HEK293 (cell line): Measurements from ENCODE around the gene KLC4.

ENCODE experiments used
- CTCF ChIA-PET: fragments of 350-600 bp; formaldehyde crosslinking; extraction: SDS; loops from one replicate; lab custom pipeline; 2021; ENCODE audit warnings: antibody characterized with exemption; lab: Yijun Ruan, JAX
- POLR2A ChIA-PET: fragments of 300-600 bp; formaldehyde crosslinking; extraction: SDS; loops from one replicate; lab custom pipeline; 2020; ENCODE audit warnings: antibody characterized with exemption, inconsistent platforms; lab: Yijun Ruan, JAX
- H3K27ac ChIP-seq: fragments of 200-500 bp; sonication (Bioruptor generic); 2 replicates; pipeline ENCODE4 v1.5.1; 2014; ENCODE audit warnings: low read depth, low read length, control low read depth, inconsistent platforms; ENCODE audit errors: extremely low read depth
- H3K36me3 ChIP-seq, 2 experiments: fragments of 200-500 bp in 1 of 2; sonication (Bioruptor generic) in 1 of 2; 1 replicate in 1 of 2; 2 replicates in 1 of 2; pipeline ENCODE4 v1.5.1; 2014 to 2017; ENCODE audit warnings: inconsistent platforms in 2 of 2, low read length in 2 of 2; ENCODE audit not compliant: control insufficient read depth in 2 of 2, insufficient read depth in 1 of 2
- H3K4me1 ChIP-seq: fragments of 200-500 bp; sonication (Bioruptor generic); 2 replicates; pipeline ENCODE4 v1.5.1; 2014; ENCODE audit warnings: mild to moderate bottlenecking, low read length, inconsistent platforms; ENCODE audit not compliant: control insufficient read depth, insufficient read depth
- H3K4me3 ChIP-seq: 2 replicates; pipeline ENCODE4 v1.5.1; 2011; ENCODE audit warnings: low read depth, mild to moderate bottlenecking, control low read depth, low read length, moderate library complexity
- H3K9me3 ChIP-seq: fragments of 200-500 bp; sonication (Bioruptor generic); 2 replicates; pipeline ENCODE4 v1.5.1; 2014; ENCODE audit warnings: low read depth, low read length, inconsistent platforms; ENCODE audit not compliant: control insufficient read depth, insufficient read depth
- EGR2 ChIP-seq: fragments of 450-650 bp; formaldehyde crosslinking; IDR thresholded peaks from 2 replicates; pipeline ENCODE4 v1.5.1; 2016; ENCODE audit warnings: low read depth, missing biosample characterization, missing genetic modification characterization
- GLI4 ChIP-seq: fragments of 450-650 bp; formaldehyde crosslinking; IDR thresholded peaks from 2 replicates; pipeline ENCODE4 v1.5.1; 2016; ENCODE audit warnings: missing biosample characterization, missing genetic modification characterization
- GLIS2 ChIP-seq: fragments of 450-650 bp; formaldehyde crosslinking; IDR thresholded peaks from 2 replicates; pipeline ENCODE4 v1.5.1; 2016; ENCODE audit warnings: missing biosample characterization, missing genetic modification characterization
- KLF16 ChIP-seq: fragments of 450-650 bp; formaldehyde crosslinking; IDR thresholded peaks from 2 replicates; pipeline ENCODE4 v1.5.1; 2017; ENCODE audit warnings: missing biosample characterization, missing genetic modification characterization
- SP2 ChIP-seq: fragments of 450-650 bp; formaldehyde crosslinking; IDR thresholded peaks from 2 replicates; pipeline ENCODE4 v1.5.1; 2016; ENCODE audit warnings: missing biosample characterization, missing genetic modification characterization
- SP7 ChIP-seq: fragments of 450-650 bp; formaldehyde crosslinking; IDR thresholded peaks from 2 replicates; pipeline ENCODE4 v1.5.1; 2016; ENCODE audit warnings: missing biosample characterization, missing genetic modification characterization
- TRIM28 ChIP-seq: IDR thresholded peaks from 2 replicates; pipeline ENCODE4 v1.6.1; 2011; ENCODE audit warnings: low read length, control low read depth, borderline replicate concordance
- TSHZ1 ChIP-seq: fragments of 450-650 bp; formaldehyde crosslinking; IDR thresholded peaks from 2 replicates; pipeline ENCODE4 v1.5.1; 2016; ENCODE audit warnings: missing biosample characterization, missing genetic modification characterization, borderline replicate concordance
- ZBTB17 ChIP-seq: fragments of 450-650 bp; formaldehyde crosslinking; IDR thresholded peaks from 2 replicates; pipeline ENCODE4 v1.5.1; 2016; ENCODE audit warnings: missing biosample characterization, missing genetic modification characterization
- ZBTB20 ChIP-seq: fragments of 450-650 bp; formaldehyde crosslinking; IDR thresholded peaks from 2 replicates; pipeline ENCODE4 v1.5.1; 2016; ENCODE audit warnings: missing biosample characterization, missing genetic modification characterization
- ZBTB26 ChIP-seq: fragments of 450-650 bp; formaldehyde crosslinking; optimal IDR thresholded peaks from 2 replicates; pipeline ENCODE3; 2016; ENCODE audit warnings: missing biosample characterization, mild to moderate bottlenecking, missing genetic modification characterization
- ZEB2 ChIP-seq: fragments of 450-650 bp; formaldehyde crosslinking; IDR thresholded peaks from 2 replicates; pipeline ENCODE4 v1.5.1; 2016; ENCODE audit warnings: missing biosample characterization, missing genetic modification characterization
- ZNF23 ChIP-seq: fragments of 450-650 bp; formaldehyde crosslinking; IDR thresholded peaks from 2 replicates; pipeline ENCODE4 v1.5.1; 2016; ENCODE audit warnings: missing biosample characterization, missing genetic modification characterization, borderline replicate concordance
- ZNF239 ChIP-seq: fragments of 450-650 bp; formaldehyde crosslinking; IDR thresholded peaks from 2 replicates; pipeline ENCODE4 v1.5.1; 2016; ENCODE audit warnings: missing biosample characterization, missing genetic modification characterization
- ZNF335 ChIP-seq: fragments of 450-650 bp; formaldehyde crosslinking; conservative IDR thresholded peaks from 2 replicates; pipeline ENCODE4 v1.5.1; 2016; ENCODE audit warnings: missing biosample characterization, missing genetic modification characterization
- ZNF350 ChIP-seq: fragments of 450-650 bp; formaldehyde crosslinking; IDR thresholded peaks from 2 replicates; pipeline ENCODE4 v1.5.0; 2017; ENCODE audit warnings: missing biosample characterization, mild to moderate bottlenecking, missing genetic modification characterization
- ZNF366 ChIP-seq: fragments of 450-650 bp; formaldehyde crosslinking; conservative IDR thresholded peaks from 2 replicates; pipeline ENCODE4 v1.5.1; 2016; ENCODE audit warnings: missing biosample characterization, missing genetic modification characterization
- ZNF423 ChIP-seq: fragments of 450-650 bp; formaldehyde crosslinking; IDR thresholded peaks from 2 replicates; pipeline ENCODE4 v1.5.1; 2016; ENCODE audit warnings: missing biosample characterization, missing genetic modification characterization
- ZNF521 ChIP-seq: fragments of 450-650 bp; formaldehyde crosslinking; IDR thresholded peaks from 2 replicates; pipeline ENCODE4 v1.5.1; 2017; ENCODE audit warnings: missing biosample characterization, mild to moderate bottlenecking, missing genetic modification characterization
- ZNF624 ChIP-seq: fragments of 450-650 bp; formaldehyde crosslinking; IDR thresholded peaks from 2 replicates; pipeline ENCODE4 v1.5.1; 2017; ENCODE audit warnings: missing biosample characterization, missing genetic modification characterization
- TF ChIP-seq, protein P1 (sequence below): fragments of 450-650 bp; formaldehyde crosslinking; IDR thresholded peaks from 2 replicates; pipeline ENCODE4 v1.5.1; 2016; ENCODE audit warnings: missing biosample characterization, missing genetic modification characterization
- TF ChIP-seq, protein P2 (sequence below): fragments of 450-650 bp; formaldehyde crosslinking; IDR thresholded peaks from 2 replicates; pipeline ENCODE4 v1.5.1; 2017; ENCODE audit warnings: missing biosample characterization, missing genetic modification characterization
- TF ChIP-seq, protein P3 (sequence below): fragments of 450-650 bp; formaldehyde crosslinking; IDR thresholded peaks from 2 replicates; pipeline ENCODE4 v1.5.1; 2017; ENCODE audit warnings: missing biosample characterization, missing genetic modification characterization
- TF ChIP-seq, protein P4 (sequence below): fragments of 450-650 bp; formaldehyde crosslinking; IDR thresholded peaks from 2 replicates; pipeline ENCODE4 v1.5.1; 2016; ENCODE audit warnings: missing biosample characterization, missing genetic modification characterization, low read depth

Gene KLC4

GRCh38 chr6:43013097-43013842 lies 46.2 kb upstream of the KLC4 start (continued):
- no peak for TF ChIP-seq ZNF350 (tag by site-specific recombination)
- TF ChIP-seq, protein P1, sequence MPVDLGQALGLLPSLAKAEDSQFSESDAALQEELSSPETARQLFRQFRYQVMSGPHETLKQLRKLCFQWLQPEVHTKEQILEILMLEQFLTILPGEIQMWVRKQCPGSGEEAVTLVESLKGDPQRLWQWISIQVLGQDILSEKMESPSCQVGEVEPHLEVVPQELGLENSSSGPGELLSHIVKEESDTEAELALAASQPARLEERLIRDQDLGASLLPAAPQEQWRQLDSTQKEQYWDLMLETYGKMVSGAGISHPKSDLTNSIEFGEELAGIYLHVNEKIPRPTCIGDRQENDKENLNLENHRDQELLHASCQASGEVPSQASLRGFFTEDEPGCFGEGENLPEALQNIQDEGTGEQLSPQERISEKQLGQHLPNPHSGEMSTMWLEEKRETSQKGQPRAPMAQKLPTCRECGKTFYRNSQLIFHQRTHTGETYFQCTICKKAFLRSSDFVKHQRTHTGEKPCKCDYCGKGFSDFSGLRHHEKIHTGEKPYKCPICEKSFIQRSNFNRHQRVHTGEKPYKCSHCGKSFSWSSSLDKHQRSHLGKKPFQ (tag by site-specific recombination): no peak
- peak; percentile 46; the same call in 1 of the 2 replicates for TF ChIP-seq GLIS2 (tag by site-specific recombination)
- TF ChIP-seq ZNF366 (tag by site-specific recombination): 0 out of 2 replicates have a peak, but pooled peaks have one; percentile 25
- TF ChIP-seq, all 188 proteins: peak for 30

DNA sequence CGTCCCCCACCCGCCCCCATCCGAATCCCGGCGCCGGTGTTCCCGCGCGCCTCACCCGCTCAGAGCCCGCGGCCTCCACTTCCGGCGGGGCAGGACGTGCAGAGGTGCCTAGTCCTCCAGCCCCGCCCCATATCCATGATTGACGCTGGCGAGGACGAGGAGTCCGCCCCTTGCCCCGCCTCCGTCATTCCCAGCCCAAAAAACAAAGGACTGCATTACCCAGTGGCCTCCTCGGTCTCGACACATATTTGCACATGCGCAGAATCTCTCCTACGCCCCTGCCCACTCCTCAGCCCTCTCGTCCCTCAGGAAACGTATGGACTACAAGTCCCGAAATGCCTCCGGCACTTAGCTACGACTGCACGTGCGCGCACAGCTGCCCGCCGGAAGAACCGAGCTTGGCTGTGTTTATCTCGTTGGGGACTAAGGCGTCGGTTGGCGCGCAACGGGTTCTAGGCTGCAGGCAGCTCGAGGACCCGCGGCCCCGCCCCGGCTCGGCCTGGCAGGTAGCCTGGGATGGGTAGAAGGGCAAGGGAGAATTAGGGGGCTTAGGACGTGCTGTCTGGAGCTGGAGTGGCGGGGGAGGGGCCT lies 45.5 kb upstream of the KLC4 start, which contains the start of the genes KLHDC3 and MEA1:
TSS of gene KLHDC3 (plus strand) at position 407 of the 591 bp plus-strand sequence. CDS start 2,944 bp downstream, outside the sequence.
TSS of gene MEA1 (minus strand) at position 104 of the 591 bp plus-strand sequence. CDS start 133 bp downstream, outside the sequence.
- POLR2A ChIA-PET: interaction anchor here (0.6 to 4.6 kb wide), 37 partner anchors 11 to 1180 kb away, joined by 3 to 66 read pairs (median 5); partner anchors contain the start of genes CNPY3, CUL7, CUL9 and GNMT
- Histone ChIP-seq H3K27ac (peak within 1 kb of the TSS; percentile 76), H3K4me3 (peak within 1 kb of the TSS; percentile 70)
- TF ChIP-seq, protein P2, sequence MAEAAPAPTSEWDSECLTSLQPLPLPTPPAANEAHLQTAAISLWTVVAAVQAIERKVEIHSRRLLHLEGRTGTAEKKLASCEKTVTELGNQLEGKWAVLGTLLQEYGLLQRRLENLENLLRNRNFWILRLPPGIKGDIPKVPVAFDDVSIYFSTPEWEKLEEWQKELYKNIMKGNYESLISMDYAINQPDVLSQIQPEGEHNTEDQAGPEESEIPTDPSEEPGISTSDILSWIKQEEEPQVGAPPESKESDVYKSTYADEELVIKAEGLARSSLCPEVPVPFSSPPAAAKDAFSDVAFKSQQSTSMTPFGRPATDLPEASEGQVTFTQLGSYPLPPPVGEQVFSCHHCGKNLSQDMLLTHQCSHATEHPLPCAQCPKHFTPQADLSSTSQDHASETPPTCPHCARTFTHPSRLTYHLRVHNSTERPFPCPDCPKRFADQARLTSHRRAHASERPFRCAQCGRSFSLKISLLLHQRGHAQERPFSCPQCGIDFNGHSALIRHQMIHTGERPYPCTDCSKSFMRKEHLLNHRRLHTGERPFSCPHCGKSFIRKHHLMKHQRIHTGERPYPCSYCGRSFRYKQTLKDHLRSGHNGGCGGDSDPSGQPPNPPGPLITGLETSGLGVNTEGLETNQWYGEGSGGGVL (tag by site-specific recombination): peak; percentile 99
- TF ChIP-seq SP7 (tag by site-specific recombination) (peak; percentile 45; the same call in 1 of the 2 replicates), TSHZ1 (tag by site-specific recombination) (no peak), ZEB2 (tag by site-specific recombination) (peak; percentile 77; the same call in 1 of the 2 replicates), ZNF335 (peak; percentile 96), KLF16 (tag by site-specific recombination) (0 out of 2 replicates have a peak, but pooled peaks have one; percentile 6), TRIM28 (0 out of 2 replicates have a peak, but pooled peaks have one; percentile 37), ZNF239 (no peak), EGR2 (tag by site-specific recombination) (peak; percentile 58; the same call in 1 of the 2 replicates), ZNF423 (no peak), ZNF624 (tag by site-specific recombination) (no peak), ZBTB26 (tag by site-specific recombination) (peak; percentile 84), ZNF23 (no peak), GLI4 (no peak), ZBTB17 (tag by site-specific recombination) (peak; percentile 95), ZBTB20 (tag by site-specific recombination) (peak; percentile 79), SP2 (peak; percentile 94), ZNF521 (no peak)
- TF ChIP-seq, protein P3, sequence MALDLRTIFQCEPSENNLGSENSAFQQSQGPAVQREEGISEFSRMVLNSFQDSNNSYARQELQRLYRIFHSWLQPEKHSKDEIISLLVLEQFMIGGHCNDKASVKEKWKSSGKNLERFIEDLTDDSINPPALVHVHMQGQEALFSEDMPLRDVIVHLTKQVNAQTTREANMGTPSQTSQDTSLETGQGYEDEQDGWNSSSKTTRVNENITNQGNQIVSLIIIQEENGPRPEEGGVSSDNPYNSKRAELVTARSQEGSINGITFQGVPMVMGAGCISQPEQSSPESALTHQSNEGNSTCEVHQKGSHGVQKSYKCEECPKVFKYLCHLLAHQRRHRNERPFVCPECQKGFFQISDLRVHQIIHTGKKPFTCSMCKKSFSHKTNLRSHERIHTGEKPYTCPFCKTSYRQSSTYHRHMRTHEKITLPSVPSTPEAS: no peak
- TF ChIP-seq, protein P4, sequence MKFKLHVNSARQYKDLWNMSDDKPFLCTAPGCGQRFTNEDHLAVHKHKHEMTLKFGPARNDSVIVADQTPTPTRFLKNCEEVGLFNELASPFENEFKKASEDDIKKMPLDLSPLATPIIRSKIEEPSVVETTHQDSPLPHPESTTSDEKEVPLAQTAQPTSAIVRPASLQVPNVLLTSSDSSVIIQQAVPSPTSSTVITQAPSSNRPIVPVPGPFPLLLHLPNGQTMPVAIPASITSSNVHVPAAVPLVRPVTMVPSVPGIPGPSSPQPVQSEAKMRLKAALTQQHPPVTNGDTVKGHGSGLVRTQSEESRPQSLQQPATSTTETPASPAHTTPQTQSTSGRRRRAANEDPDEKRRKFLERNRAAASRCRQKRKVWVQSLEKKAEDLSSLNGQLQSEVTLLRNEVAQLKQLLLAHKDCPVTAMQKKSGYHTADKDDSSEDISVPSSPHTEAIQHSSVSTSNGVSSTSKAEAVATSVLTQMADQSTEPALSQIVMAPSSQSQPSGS: no peak

More for the DNA sequence above, 45.5 kb upstream of the KLC4 start, which contains the start of the genes KLHDC3 and MEA1:
- CTCF ChIA-PET: interaction anchor here (0.6 to 2.6 kb wide), 9 partner anchors 9 to 352 kb away, joined by 3 to 15 read pairs (median 4); no protein-coding TSS in a partner anchor
- peaks cover 12% of the 10 kb centered on the region for H3K4me1 ChIP-seq
- H3K9me3 ChIP-seq: no peaks in the 10 kb centered on the region
- peaks cover 24 to 71% of the 10 kb centered on the region in 2 experiments for H3K36me3 ChIP-seq
